A172 (cell line): ENCODE measurements around the gene SIL1. TPM values are rescaled to one million over a fixed set of nuclear protein-coding genes. Genes with fewer than 3 reads are reported as not detected.
"Not testable (repeated sequence)": the region's sequence is repeated elsewhere in the genome, so short reads cannot be mapped to it uniquely, and the experiment has no call there.

Source experiments
- DNase-seq: peaks from one replicate; pipeline ENCODE4 v3.0.0-alpha.2; 2015; ENCODE audit warnings: low spot score
- total RNA-seq: library from RNA; depleted of rRNA; stranded (reverse); fragments of >200 nt; shearing (Covaris generic); gene quantifications from 2 replicates; pipeline ENCODE4 v1.2.3, GENCODE V29; 2014

Gene SIL1
- total RNA-seq, 1 experiment from 2014 or later, result 60.4 TPM

- no peak for DNase-seq
Measured at GRCh38 chr5:139025651-139026050, 172.5 kb downstream of the SIL1 start.

- DNase-seq, result no peak
Measured at GRCh38 chr5:139023286-139023685, 174.9 kb downstream of the SIL1 start.

GRCh38 chr5:139022528-139022927, 175.6 kb downstream of the SIL1 start:
- DNase-seq, result no peak

GRCh38 chr5:139021346-139021745, 176.8 kb downstream of the SIL1 start:
- no peak for DNase-seq

- DNase-seq, result no peak
Measured at GRCh38 chr5:139019880-139020279, 178.3 kb downstream of the SIL1 start.

- no peak for DNase-seq
Measured at GRCh38 chr5:139019211-139019610, 179.0 kb downstream of the SIL1 start.

GRCh38 chr5:139017624-139018023, 180.5 kb downstream of the SIL1 start:
- DNase-seq, result no peak

GRCh38 chr5:139016186-139016585, 182.0 kb downstream of the SIL1 start:
- DNase-seq, result no peak

- peak; percentile 85 for DNase-seq
Measured at GRCh38 chr5:139014726-139015125, 183.4 kb downstream of the SIL1 start.

- DNase-seq, result no peak
Measured at GRCh38 chr5:139012176-139012575, 186.0 kb downstream of the SIL1 start.

- DNase-seq, result not testable (repeated sequence)
Measured at GRCh38 chr5:139011156-139011555, 187.0 kb downstream of the SIL1 start.

GRCh38 chr5:139004374-139005307, 193.5 kb downstream of the SIL1 start:
- DNase-seq, result no peak

GRCh38 chr5:138999674-139000073, 198.5 kb downstream of the SIL1 start:
- no peak for DNase-seq

- DNase-seq, result no peak
Measured at GRCh38 chr5:138998521-138998920, 199.6 kb downstream of the SIL1 start.

- no peak for DNase-seq
Measured at GRCh38 chr5:138996120-138996519, 202.0 kb downstream of the SIL1 start.

- no peak for DNase-seq
Measured at GRCh38 chr5:138990986-138991590, 207.1 kb downstream of the SIL1 start.

- no peak for DNase-seq
Measured at GRCh38 chr5:138989720-138990119, 208.4 kb downstream of the SIL1 start.

- no peak for DNase-seq
Measured at GRCh38 chr5:138986186-138986800, 211.9 kb downstream of the SIL1 start.

- DNase-seq, result no peak
Measured at GRCh38 chr5:138985683-138986082, 212.5 kb downstream of the SIL1 start.

- DNase-seq, result no peak
Measured at GRCh38 chr5:138985256-138985655, 212.9 kb downstream of the SIL1 start.

- DNase-seq, result no peak
Measured at GRCh38 chr5:138983984-138984383, 214.2 kb downstream of the SIL1 start.

GRCh38 chr5:138981586-138981985, 216.6 kb downstream of the SIL1 start:
- no peak for DNase-seq

GRCh38 chr5:138981131-138981530, 217.0 kb downstream of the SIL1 start:
- DNase-seq, result peak; percentile 78
